ENCODE measurements around the gene CDK14.

DNA sequence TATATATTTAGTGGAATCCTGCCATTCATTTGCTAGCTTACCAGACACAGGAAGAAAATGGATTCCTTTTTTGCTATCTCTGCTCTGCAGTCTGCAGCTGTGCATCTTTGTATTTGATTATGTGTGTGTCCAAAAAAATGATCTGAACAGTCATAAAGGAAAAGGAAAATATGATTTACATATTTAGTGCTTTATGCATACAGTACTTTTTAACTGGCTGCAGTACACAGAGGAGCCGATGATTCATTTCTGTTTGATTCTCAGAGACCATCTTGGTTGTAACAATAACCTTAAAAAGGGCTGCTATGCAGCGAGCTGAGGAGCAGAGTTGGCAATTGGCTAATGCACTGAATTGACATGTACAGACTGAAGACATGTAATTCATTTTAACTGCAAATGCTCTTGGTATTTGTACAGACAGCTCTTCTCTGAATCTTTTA, 516.8 kb downstream of the CDK14 start:
- TF ChIP-seq, protein P1, sequence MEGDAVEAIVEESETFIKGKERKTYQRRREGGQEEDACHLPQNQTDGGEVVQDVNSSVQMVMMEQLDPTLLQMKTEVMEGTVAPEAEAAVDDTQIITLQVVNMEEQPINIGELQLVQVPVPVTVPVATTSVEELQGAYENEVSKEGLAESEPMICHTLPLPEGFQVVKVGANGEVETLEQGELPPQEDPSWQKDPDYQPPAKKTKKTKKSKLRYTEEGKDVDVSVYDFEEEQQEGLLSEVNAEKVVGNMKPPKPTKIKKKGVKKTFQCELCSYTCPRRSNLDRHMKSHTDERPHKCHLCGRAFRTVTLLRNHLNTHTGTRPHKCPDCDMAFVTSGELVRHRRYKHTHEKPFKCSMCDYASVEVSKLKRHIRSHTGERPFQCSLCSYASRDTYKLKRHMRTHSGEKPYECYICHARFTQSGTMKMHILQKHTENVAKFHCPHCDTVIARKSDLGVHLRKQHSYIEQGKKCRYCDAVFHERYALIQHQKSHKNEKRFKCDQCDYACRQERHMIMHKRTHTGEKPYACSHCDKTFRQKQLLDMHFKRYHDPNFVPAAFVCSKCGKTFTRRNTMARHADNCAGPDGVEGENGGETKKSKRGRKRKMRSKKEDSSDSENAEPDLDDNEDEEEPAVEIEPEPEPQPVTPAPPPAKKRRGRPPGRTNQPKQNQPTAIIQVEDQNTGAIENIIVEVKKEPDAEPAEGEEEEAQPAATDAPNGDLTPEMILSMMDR (IDR thresholded peaks at IDR 0.05), result no peak
- no peak for TF ChIP-seq POLR2A (IDR thresholded peaks at IDR 0.05)
